Upper lobe of left lung (tissue), 6 donors: ENCODE measurements around the gene ADGRL3. TPM values are rescaled to one million over a fixed set of nuclear protein-coding genes. Genes with fewer than 3 reads are reported as not detected.

Experiments used
- ATAC-seq, 2 donors: fragments of 200-7000 bp; cut with Tn5 transposase; one replicate each; pipeline ENCODE4 v1.9.1; 2022; ENCODE audit warnings: mild to moderate bottlenecking in 2 of 2, moderate library complexity in 2 of 2; ENCODE audit not compliant: low FRiP score in 2 of 2
- DNase-seq, 2 donors: peaks; one replicate each; pipeline ENCODE4 v3.0.0-alpha.2; 2019 to 2020
- H3K27ac ChIP-seq, 4 donors: fragments of 200-600 bp; sonication (generic); one replicate each; pipeline ENCODE4 v1.5.1; 2016 to 2019
- H3K27me3 ChIP-seq, 4 donors: fragments of 200-600 bp; sonication (generic); one replicate each; pipeline ENCODE4 v1.5.1; 2017 to 2019
- H3K36me3 ChIP-seq, 4 donors: fragments of 200-600 bp; sonication (generic); one replicate each; pipeline ENCODE4 v1.5.1; 2016 to 2019
- H3K4me1 ChIP-seq, 4 donors: fragments of 200-600 bp; sonication (generic); one replicate each; pipeline ENCODE4 v1.5.1; 2018 to 2019
- H3K4me3 ChIP-seq, 4 donors: fragments of 200-600 bp; sonication (generic); one replicate each; pipeline ENCODE4 v1.5.1; 2017 to 2019; ENCODE audit warnings: mild to moderate bottlenecking in 2 of 4, moderate library complexity in 1 of 4
- H3K9me3 ChIP-seq, 4 donors: fragments of 200-600 bp; sonication (generic); one replicate each; pipeline ENCODE4 v1.5.1; 2018 to 2019
- EP300 ChIP-seq, 4 donors: sonication (generic); formaldehyde crosslinking; IDR thresholded peaks; one replicate each; pipeline ENCODE4 v1.5.1; 2017; ENCODE audit warnings: antibody characterized with exemption in 4 of 4, control low read depth in 2 of 4
- POLR2A ChIP-seq, 4 donors: fragments of 450-650 bp; IDR thresholded peaks; one replicate each; pipeline ENCODE4 v1.5.1; 2016 to 2017; ENCODE audit warnings: antibody characterized with exemption in 4 of 4, mild to moderate bottlenecking in 2 of 4
- POLR2AphosphoS5 ChIP-seq, 2 donors: sonication (generic); formaldehyde crosslinking; IDR thresholded peaks; one replicate each; pipeline ENCODE4 v1.5.1; 2017; ENCODE audit warnings: antibody characterized with exemption in 2 of 2
- WGBS, 2 donors: methylation state at CpG; one replicate each; pipeline ENCODE4 v1.1.5; 2017 to 2018; 5-methylcytosine and 5-hydroxymethylcytosine counted together
- total RNA-seq, 6 donors: library from RNA; depleted of rRNA in 4 of 6; stranded (reverse); fragments of >200 nt in 4 of 6; gene quantifications; one replicate each; pipeline versions ENCODE4 v1.1.0 to v1.2.1, GENCODE V29; 2016 to 2021
- TF ChIP-seq, protein P1 (sequence below), 6 experiments: fragments of 450-650 bp in 4 of 6; fragments of 200-600 bp in 2 of 6; sonication (generic) in 2 of 6; IDR thresholded peaks; one replicate each; pipeline ENCODE4 v1.5.1; 2016 to 2019; ENCODE audit warnings: antibody characterized with exemption in 6 of 6
- donor health status: DM: no; HTN: no; CAD: no; lungs with moderate emphysema.
- donor health status: DM: no; HTN: yes; CAD: no; lungs with severe emphysema.

The ADGRL3 gene
- total RNA-seq, 6 donors from 2014 or later, result 1.0 to 8.5 (median 2.9) TPM

DNA sequence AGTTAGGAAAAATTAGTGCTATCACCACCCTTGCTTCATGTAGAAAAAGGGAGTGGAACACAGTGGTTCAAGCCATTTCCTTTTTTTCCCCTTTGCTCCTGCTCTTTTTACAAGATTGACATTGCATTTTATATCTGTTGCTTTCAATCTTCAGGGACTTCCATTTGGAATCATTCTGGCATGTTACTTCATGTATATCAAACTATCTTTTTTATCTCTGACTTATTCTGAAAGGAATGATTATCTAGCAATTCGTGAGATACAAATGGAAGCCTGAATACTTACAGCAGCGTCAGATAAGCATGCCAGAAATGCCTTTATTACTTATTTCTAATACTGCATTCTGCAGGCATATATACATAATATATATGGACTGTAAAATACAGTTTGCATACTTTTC is 20.4 kb downstream of the ADGRL3 start:
- Histone ChIP-seq H3K36me3 (no peaks in the 10 kb centered on the region), H3K4me1 (no peaks in the 10 kb centered on the region), H3K27ac (no peak overlapping the region), H3K9me3 (no peaks in the 10 kb centered on the region), H3K4me3 (no peak overlapping the region), H3K27me3 (no peaks in the 10 kb centered on the region)
- TF ChIP-seq EP300 (IDR thresholded peaks at IDR 0.05), result no peak
- TF ChIP-seq POLR2AphosphoS5 (IDR thresholded peaks at IDR 0.05), result no peak
- TF ChIP-seq, protein P1, sequence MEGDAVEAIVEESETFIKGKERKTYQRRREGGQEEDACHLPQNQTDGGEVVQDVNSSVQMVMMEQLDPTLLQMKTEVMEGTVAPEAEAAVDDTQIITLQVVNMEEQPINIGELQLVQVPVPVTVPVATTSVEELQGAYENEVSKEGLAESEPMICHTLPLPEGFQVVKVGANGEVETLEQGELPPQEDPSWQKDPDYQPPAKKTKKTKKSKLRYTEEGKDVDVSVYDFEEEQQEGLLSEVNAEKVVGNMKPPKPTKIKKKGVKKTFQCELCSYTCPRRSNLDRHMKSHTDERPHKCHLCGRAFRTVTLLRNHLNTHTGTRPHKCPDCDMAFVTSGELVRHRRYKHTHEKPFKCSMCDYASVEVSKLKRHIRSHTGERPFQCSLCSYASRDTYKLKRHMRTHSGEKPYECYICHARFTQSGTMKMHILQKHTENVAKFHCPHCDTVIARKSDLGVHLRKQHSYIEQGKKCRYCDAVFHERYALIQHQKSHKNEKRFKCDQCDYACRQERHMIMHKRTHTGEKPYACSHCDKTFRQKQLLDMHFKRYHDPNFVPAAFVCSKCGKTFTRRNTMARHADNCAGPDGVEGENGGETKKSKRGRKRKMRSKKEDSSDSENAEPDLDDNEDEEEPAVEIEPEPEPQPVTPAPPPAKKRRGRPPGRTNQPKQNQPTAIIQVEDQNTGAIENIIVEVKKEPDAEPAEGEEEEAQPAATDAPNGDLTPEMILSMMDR (IDR thresholded peaks at IDR 0.05), result no peak
- TF ChIP-seq POLR2A (IDR thresholded peaks at IDR 0.05), result no peak
- 79 to 85% methylated on average over 2 of the region's 2 CpGs for WGBS, 2 donors
- no peak for ATAC-seq
- no peak for DNase-seq

DNA sequence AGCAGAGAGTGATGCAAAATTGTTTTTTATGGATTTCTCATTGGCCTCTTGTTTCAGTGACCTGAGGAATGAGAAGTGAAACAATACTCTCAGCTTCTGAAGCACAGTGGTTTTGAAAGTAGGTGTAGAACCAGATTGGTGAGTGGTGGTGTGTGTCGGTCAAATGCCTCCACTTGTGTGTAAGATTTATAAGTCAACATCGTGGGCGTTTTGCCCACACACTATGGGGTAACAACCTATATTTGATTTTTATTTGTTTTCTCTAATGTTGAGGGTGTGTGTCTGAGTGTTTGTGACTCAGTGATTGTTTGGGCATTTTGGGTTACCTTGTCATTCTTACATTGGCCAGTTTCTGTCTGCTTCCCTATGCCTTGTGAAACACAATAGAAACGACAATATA is 23.3 kb downstream of the ADGRL3 start:
- Histone ChIP-seq H3K36me3 (no peaks in the 10 kb centered on the region), H3K4me3 (no peak overlapping the region), H3K4me1 (no peaks in the 10 kb centered on the region), H3K9me3 (no peaks in the 10 kb centered on the region), H3K27ac (no peak overlapping the region), H3K27me3 (no peaks in the 10 kb centered on the region)
- ATAC-seq (no peak), DNase-seq (no peak)
- TF ChIP-seq POLR2AphosphoS5 (IDR thresholded peaks at IDR 0.05) (no peak), POLR2A (IDR thresholded peaks at IDR 0.05) (no peak), EP300 (IDR thresholded peaks at IDR 0.05) (no peak)
- TF ChIP-seq, protein P1 (IDR thresholded peaks at IDR 0.05), result no peak
- 73 to 94% methylated on average over 4 of the region's 4 CpGs for WGBS, 2 donors

DNA sequence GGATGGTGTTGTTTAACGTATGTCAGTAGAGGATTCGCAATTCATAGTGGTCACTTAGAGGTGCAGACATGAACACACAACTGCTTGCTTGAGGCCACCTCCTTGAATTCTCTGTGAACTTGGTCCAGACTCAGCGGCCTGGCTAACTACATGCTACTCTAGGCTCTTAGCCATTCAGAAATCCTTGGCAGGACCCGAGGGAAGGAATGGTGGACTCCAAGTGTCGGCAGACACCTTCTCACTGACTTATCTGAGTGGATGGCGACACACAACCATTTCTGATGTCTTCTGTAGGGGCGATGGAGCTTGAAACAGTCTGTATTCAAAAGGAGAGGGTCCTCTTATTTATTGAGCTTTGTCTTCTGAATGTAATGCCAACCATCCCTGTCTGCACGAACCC is 24.4 kb downstream of the ADGRL3 start:
- Histone ChIP-seq H3K27ac (no peak overlapping the region), H3K9me3 (no peaks in the 10 kb centered on the region), H3K4me1 (no peaks in the 10 kb centered on the region), H3K27me3 (no peaks in the 10 kb centered on the region), H3K4me3 (no peak overlapping the region), H3K36me3 (no peaks in the 10 kb centered on the region)
- DNase-seq (no peak), ATAC-seq (no peak)
- TF ChIP-seq POLR2AphosphoS5 (IDR thresholded peaks at IDR 0.05) (no peak), EP300 (IDR thresholded peaks at IDR 0.05) (no peak), POLR2A (IDR thresholded peaks at IDR 0.05) (no peak)
- TF ChIP-seq, protein P1 (IDR thresholded peaks at IDR 0.05), result no peak
- 74 to 86% methylated on average over 6 to 8 of the region's 8 CpGs for WGBS, 2 donors

DNA sequence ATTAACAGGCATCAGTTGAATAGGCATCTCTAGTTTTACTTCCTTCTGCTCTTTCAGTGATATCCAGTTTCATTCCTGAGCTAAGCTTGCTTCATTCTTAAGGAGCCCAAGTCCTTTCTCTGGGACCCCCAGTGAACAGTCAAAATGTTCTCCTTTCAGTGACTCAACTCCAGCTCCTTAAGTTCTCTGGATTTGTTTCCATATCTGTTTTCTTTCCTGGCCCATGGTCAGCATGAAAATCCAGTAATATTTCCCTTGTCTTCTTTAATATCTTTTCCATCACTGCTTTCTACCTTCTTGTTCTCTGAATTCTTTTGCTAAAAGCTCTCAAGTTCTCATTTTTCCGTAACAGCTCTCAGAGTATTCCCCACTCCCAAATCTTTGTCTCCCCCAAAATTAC is 25.5 kb downstream of the ADGRL3 start:
- Histone ChIP-seq H3K4me1 (no peaks in the 10 kb centered on the region), H3K4me3 (no peak overlapping the region), H3K9me3 (no peaks in the 10 kb centered on the region), H3K27me3 (no peaks in the 10 kb centered on the region), H3K36me3 (no peaks in the 10 kb centered on the region), H3K27ac (no peak overlapping the region)
- DNase-seq, result no peak
- ATAC-seq, result no peak
- 89 to 96% methylated on average over 1 of the region's 1 CpG for WGBS, 2 donors
- no peak for TF ChIP-seq POLR2AphosphoS5 (IDR thresholded peaks at IDR 0.05)
- no peak for TF ChIP-seq EP300 (IDR thresholded peaks at IDR 0.05)
- TF ChIP-seq, protein P1 (IDR thresholded peaks at IDR 0.05), result no peak
- no peak for TF ChIP-seq POLR2A (IDR thresholded peaks at IDR 0.05)

DNA sequence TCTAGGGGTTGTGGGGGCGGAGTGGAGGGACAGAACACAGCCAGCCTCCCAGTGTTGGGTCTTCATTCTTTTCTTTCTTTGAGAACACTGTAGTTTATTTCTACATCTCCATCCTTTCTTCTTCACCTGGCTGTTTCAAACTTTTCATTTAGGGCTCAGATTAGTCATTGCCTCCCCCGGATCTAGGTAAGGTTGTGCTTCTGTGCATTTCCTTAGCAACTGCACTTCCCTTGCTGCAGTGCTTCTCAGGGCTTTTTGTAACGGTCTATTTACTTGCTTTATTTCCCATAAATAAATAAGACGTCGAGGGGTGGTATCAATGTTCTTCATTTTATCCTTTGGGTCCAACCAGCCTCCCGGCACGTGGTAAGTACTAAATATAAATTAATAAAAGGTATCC is 31.3 kb downstream of the ADGRL3 start:
- WGBS, 2 donors, result 72 to 79% methylated on average over 7 of the region's 7 CpGs
- H3K27me3 ChIP-seq, result no peaks in the 10 kb centered on the region
- H3K4me1 ChIP-seq, result no peaks in the 10 kb centered on the region
- no peak overlapping the region for H3K4me3 ChIP-seq
- no peaks in the 10 kb centered on the region for H3K36me3 ChIP-seq
- no peak for DNase-seq
- ATAC-seq, result no peak
- H3K27ac ChIP-seq, result no peak overlapping the region
- H3K9me3 ChIP-seq, result no peaks in the 10 kb centered on the region
- TF ChIP-seq POLR2AphosphoS5 (IDR thresholded peaks at IDR 0.05), result no peak
- no peak for TF ChIP-seq EP300 (IDR thresholded peaks at IDR 0.05)
- no peak for TF ChIP-seq POLR2A (IDR thresholded peaks at IDR 0.05)
